Stimulated activated CD8-positive, alpha-beta memory T cell treated with anti-CD3 and anti-CD28 coated beads, Interleukin-4, amount 100 ng/mL, for 4 hours (primary cell): ENCODE measurements around the gene GON4L.
"Not testable (repeated sequence)": the region's sequence is repeated elsewhere in the genome, so short reads cannot be mapped to it uniquely, and the experiment has no call there.

ENCODE experiments used
- DNase-seq, 2 donors: peaks; one replicate each; pipeline ENCODE4 v3.0.0-alpha.2; 2020; ENCODE audit warnings: low read depth in 2 of 2, low spot score in 1 of 2

The GON4L gene

DNA sequence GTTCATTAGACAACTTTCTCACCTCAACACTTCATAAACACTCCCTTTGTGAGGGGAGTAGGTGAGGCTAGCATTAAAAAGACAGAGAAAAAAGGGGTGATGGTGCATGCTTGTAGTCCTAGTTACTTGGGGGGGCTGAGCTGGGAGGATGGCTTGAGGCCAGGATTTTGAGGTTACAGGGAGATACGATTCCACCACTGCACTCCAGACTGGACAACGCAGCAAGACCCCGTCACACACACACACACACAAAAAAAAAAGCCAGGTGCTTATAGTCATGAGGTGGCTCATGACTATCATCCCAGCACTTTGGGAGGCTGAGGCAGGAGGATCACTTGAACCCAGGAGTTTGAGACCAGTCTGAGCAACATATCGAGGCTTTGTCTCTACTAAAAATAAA, 29.6 kb downstream of the GON4L start:
- no peak for DNase-seq

DNA sequence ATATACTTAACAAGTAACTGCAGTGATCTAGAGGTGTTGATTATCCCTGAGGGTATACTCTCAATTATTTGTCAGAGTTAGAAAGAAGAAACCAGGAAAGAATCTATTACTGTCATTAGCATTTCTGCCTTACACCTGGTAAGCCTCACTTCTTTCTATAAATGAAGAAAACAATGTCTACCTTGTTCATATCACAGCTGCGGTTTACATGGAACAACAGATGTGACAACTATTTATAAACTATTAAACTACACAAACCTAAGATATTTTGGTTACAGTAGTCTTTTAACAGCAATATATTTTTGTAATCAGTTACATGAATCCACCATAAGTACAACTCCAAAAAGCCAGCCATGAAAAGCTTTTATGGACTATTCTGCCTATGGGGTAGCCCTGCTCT, 40.7 kb downstream of the GON4L start:
- DNase-seq, result no peak

DNA sequence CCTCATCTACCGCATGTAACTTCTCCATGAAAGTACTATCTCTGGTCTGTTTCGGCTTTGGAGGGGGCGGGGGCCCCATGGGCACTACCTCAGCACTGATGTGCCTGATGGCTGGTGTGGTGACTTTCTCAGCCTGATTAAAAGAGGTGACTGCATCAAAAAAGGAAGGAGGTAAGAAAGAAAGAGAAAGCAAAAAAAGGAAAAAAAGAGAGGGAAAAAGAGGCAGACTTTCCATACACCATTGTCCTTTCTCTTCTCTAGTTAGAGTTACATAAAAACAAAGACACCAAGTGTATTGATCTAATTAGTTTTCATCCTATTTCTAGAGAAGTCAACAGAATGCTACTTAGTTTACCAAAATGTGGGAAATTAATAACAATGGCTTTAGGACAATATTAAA, 43.3 kb downstream of the GON4L start:
- DNase-seq, result no peak

DNA sequence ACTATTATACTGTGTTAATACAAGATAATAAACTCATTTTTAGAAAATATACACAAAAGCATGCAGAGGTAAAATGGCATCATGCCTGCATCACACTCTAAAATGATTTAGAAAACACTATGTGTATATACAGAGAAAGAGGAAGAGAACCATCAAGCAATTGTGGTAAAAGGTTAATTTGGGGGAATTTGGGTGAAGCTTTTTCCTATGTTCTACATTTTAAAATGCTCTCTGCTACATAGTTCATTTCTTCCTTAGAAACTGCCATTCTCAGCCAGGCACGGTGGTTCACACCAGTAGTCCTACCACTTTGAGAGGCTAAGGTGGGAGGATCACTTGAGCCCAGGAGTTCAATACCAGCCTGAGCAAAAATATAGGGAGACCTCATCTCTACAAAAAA, 44.1 kb downstream of the GON4L start:
- DNase-seq, result no peak

DNA sequence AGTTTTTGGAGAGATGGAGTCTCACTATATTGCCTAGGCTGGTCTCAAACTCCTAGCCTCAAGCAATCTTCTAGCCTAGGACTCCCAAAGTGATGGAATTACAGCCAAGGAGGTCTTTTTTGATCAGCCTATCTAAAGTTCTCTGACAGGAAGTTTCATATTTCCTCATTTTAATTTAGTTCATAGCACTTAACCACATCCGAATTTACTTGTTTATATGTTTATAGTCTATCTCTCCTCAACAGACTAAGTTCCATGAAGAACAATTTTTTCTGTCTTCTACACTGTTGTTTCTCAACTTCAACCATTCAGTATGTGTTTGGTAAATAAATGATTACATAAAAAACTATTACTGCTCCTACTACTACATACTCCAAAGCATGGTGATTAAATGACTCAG, 47.9 kb downstream of the GON4L start:
- DNase-seq, result no peak

DNA sequence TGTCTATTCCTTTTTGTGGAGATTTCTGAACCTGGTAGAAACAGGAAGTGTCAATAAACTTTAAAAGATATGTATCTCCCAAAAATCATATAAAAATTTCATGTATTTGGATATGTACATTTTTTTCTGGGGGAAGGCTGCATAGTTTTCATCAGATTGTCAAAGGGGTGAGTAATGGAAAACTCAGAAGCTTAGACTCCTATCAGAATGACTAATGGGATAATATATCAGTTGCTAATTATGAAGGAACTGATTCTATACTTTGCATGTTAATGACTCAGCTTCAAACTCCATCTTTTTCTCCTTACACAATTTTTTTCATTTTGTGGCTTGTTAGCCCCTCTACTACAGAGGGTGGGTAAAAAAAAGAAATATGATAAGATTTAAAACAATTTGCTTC, 55.9 kb downstream of the GON4L start:
- DNase-seq, result no peak

DNA sequence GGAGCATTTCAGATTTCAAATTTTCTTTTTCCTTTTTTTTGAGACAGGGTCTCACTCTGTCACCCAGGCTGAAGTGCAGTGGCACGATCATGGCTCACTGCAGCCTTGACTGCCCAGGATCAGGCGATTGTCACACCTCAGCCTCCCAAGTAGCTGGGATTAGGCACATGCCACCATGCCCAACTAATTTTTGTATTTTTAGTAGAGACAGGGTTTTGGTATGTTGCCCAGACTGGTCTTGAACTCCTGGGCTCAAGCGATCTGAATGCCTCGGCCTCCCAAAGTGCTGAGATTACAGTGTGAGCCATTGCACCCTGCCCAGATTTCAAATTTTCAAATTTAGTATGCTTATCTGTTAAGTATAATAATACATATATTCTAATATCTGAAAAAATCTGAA, 61.4 kb downstream of the GON4L start:
- DNase-seq, result not testable (repeated sequence)

DNA sequence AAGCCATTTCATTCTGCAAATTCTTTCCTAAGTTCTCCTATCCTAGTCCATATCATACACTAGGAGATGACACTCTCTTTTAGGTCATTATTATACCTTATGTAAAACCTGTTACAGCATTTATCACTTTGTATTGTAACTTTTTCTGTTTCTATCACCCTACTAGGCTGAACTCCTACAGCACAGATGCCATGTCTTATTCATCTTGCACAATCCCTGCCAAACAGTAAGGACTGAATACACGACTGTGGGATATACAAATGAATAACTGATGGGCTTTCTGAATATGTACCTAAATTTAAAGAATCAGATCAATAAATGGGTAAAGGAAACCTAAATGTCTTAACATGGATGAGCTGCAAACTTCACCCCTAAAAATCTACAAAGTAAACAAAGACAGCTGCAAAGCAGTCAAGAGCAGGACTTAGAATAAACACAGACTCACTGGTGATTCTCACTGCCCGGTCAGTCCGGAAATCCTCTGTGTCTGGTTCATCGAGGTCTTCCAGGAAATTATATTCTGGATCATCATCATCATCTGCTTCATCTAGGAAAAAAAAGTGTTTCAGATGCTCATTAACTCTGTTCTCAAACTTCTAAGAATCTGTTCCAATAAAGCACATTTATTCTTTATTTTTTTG, 62.3 kb downstream of the GON4L start:
- no peak for DNase-seq

DNA sequence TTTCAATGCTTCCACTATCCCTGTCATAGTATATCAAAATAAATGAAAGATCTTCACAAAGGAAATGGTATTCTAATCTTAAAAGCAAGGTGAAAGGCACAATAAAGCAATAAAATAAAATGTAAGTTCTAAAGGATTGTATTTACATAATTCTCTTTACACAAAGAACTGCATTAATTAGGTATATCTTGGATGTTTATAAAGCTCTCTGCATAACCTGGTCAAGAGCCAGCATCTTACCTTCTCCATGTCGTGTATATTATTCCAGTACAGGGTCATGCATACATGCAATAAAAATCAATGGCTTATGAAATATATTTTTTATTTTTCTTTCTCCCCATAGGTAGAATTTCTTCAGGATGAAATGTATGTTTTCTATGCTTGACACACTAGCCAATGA, 63.8 kb downstream of the GON4L start:
- no peak for DNase-seq

DNA sequence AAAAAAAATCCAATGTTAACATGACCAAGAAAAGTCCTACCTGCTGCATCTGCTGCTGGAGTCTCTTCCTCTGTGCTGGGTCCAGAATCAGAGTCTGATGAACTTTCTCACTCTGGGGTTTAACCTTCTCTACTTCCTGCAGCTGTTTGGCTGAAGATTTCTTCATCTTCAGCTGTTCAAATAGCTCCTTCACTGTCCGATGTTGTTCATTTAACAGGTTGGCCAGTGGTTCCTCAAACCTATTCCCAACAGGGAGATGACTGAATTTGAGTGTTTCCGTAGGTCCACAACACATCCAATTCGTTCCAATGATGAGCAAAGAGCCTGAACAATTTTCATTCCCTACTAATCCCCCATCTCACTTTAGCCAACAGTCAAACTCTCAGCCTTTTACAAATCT, 79.4 kb downstream of the GON4L start:
- no peak for DNase-seq

DNA sequence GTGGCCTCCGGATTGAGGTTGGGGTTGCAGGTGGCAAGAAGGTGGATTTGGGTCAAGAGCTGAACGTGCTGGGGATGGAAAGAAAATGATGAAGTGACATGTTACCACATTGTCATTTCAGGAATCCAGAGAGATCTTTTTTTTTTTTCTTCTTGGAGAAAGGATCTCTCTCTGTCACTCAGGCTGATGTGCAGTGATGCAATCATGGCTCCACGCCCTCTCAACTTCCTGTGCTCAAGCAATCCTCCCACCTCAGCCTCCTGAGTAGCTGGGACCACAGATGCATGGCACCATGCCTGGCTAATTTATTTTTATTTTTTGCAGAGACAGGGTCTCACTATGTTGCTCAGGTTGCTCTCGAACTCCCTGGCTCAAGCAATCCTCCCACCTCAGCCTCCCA, 80.6 kb downstream of the GON4L start:
- DNase-seq, result no peak

DNA sequence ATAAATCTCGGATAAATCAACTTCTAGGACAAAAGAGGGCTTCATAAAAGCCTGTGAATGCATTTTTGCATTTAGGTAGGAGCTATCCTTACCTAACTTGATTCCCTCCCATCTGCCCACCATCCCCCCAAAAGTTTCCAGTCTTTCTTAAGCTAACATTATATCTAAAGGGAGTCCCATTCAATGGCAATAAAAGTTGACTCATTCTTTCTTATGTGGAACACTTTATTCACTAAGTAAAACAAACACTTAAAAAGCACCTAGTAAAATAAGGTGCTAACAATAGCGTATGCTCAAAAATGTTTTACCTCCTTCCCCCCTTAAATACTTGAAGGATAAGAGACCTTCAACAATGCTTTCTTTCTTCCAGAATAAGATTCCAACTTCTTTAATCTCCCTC, 83.8 kb downstream of the GON4L start:
- no peak for DNase-seq

DNA sequence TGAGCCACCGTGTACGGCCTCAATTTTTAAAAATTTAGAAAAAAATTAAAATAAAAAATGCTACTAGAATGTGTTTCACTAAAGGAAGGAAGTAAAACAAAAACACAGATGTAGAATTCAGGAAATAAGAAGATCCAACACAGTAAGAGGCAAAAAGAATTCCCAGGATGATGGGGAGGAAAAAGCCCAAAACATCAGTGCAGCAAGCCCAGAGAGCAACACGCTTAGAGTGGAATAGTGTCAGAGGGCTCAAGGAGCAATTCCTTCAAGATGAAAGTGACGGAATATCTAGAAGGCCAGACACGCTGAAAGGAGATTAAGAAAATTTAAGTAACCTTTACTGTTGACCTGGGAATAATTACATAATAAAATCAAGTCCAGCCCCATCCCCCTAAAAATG, 87.8 kb downstream of the GON4L start:
- DNase-seq, result no peak

DNA sequence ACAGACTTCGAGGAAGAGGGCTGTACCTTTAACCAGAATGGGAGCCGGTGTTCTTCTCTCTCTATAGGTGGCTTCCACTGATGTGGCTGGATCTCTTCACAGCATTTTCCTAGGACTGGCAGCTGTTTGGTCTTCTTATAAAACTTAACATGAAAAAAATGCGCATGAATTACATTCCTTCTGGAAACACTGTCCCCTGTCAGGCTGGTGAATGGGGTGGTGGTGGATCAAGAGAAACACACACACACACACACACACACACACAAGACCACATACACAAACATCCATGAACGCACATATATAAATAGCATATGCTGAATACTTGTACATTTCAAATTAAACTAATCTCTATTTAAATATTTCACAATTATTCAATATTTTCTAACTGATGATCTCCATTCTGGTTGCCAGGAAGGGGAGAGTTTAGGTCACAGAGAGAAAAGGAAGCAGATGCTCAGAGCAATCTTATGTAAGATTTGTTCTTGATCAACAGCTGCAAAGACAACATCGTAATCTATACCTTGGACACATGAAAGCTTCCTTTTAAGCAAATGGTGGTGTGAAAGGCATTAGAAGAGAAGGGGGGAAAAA, 89.5 kb downstream of the GON4L start:
- DNase-seq, result not testable (repeated sequence)

DNA sequence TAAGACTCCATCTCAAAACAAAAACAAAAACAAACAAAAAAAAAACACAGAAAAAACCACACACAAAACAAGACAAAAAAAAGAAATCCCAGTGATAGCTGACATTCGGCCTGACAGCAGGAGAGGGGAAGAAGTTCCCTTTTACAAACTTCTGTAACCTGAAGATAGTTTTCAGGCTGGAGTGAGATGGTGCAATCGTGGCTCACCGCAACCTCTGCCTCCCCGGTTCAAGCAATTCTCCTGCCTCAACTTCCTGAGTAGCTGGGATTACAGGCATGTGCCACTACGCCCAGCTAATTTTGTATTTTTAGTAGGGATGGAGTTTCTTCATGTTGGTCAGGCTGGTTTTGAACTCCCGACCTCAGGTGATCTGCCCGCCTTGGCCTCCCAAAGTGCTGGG, 93.0 kb downstream of the GON4L start:
- not testable (repeated sequence) for DNase-seq

DNA sequence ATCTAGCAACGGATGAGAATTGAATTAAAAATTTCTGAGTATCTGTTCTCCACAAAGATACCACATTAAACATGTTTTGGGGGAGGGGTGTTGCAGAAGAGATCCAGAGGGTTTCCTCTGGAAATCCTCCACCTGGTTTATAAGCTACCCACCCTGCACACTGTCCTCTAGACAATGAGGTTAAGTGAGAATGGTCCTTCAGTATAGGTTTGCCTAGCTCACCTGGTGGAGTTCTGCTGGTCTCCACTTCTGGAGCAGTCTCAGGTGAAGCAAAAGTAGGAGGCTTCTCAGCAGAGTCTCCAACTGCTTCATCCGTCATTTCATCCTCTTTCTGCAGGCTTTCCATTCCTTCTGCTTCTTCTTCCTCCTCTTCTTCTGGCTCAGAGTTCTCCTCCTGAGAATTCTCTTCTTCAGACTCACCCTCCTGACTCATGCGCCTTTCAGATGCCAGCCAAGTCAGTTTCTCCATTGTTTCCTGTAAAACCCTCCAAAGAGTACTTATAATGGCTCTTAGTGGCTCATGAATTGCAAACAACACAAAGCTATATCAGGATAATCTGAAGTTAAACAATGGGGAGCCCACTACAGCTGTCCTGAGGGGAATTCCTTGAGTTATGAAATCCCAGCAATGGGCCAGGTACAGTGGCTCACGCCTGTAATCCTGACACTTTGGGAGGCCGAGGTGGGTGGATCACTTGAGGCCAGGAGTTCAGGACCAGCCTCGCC, 93.8 kb downstream of the GON4L start:
- not testable (repeated sequence) for DNase-seq

DNA sequence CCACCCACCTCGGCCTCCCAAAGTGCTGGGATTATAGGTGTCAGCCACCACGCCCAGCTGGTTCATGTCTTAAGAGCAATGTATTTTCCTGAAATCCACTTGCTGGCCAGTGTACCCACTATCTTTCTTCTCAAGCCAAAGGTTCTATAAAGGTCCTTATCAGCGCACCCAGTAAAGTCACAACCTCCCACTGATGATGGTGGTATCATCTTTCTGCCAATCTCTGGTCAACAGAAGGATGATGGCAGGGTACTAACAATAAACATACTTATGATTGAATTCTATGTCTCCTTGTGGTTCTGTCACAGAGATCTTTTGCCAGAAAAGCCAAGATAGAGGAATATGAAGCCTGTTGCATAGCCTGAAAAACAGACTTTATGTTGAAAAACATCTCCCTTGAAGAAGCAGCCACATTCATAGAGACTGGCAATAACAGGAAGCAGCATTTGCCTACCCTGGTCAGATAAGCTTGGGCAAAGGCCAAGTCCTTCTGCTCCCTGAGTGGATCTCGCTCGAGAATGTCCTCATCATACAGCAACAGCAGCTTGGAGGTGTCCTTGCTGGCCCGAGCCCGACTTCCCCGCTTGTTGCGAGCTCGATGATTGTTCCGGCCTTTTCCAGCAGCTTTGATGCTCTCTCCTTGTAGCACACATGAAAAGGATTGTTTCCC, 95.1 kb downstream of the GON4L start:
- DNase-seq, result no peak

DNA sequence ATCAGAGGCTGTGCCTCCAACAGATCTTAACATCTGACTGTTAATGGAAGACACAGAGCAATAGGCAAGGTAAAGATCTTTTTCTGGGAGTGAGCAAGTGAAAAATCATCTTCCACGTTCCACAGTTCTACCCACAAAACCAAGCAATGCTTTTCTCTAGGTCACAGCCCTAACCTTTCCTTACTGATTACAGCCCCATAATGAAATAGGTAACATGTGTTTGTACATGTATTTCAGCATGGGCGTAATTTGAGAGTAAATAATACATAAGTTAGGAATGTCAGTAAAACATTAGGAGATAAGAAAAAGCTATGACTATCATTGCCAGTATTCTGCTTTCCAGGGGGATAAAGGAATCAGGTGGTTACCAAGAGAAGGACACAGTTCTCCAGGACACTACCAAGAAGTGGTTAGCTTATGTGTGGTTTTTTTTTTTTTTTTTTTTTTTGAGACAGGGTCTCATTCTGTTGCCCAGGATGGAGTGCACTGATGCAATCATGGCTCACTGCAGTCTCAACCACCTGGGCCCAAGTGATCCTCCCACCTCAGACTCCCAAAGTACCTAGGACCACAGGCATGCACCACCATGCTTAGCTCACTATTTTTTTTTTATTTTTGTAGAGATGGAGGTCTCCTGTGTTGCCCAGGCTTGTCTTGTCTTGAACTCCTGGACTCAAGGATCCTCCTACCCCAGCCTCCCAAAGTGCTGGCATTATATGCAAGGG, 96.1 kb downstream of the GON4L start:
- no peak for DNase-seq

DNA sequence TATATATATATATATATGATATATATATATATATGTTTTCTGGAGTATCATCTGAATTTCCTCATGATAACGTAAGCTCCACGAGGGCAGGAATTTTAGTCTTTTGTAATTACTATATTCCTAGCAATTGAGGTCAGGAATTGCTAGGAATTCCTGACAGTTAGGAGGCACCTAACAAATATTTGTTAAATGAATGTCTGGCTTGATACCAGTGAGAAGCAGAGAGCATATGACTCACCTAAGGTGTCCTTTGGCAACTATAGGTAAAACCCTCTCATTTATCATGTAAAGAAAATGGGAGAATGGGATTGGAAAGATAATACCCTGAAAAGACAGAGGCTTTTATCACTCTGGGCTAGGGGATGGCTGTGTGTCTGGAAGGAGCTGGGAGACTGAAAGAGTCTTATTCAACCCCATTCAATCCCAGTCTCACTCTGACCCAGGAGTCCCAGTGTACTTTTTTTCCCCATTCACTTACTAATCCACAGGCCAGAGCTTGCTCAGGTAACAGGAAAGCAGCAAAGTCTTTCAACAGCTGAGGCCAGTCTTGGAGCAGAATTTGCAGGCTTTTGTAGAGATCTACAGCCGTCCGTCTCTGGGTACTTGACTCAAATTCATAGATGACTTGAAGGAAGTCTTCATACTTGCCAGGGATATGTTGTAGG, 96.9 kb downstream of the GON4L start:
- no peak for DNase-seq

DNA sequence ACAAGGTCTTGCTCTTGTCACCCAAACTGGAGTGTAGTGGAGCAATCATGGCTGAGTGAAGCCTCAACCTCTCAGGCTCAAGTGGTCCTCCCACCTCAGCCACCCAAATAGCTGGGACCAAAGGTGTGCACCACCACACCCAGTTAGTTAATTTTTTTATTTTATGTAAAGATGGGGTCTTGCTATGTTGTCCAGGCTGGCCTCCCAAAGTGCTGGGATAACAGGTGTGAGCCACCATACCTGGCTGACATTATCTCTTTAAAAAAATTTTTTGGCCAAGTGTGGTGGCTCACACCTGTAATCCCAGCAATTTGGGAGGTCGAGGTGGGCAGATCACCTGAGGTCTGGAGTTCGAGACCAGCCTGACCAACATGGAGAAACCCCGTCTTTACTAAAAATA, 98.0 kb downstream of the GON4L start:
- not testable (repeated sequence) for DNase-seq

DNA sequence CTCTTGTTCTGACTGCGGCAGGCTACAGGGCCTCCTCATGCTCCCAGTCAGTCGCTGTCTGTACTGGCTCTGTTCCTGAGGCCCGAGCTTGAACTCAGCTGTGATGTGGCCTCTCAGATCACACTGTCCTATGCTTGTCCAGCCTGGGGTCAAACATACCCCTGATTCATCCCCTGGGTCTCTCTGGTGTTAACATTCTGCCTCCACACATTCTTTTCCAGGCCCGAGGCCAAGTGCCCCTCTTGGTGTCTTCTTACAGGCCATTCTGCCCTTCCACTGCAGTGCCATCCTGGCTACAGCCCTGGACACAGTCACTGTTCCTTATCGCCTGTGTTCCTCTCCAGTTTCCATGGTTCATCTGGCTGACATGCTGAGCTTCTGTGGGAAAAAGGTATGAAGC, 108.9 kb downstream of the GON4L start:
- DNase-seq, result not testable (repeated sequence)
